HT1080 (cell line): Measurements from ENCODE around the gene DCD. TPM values are rescaled to one million over a fixed set of nuclear protein-coding genes. Genes with fewer than 3 reads are reported as not detected.
"Not testable (repeated sequence)": the region's sequence is repeated elsewhere in the genome, so short reads cannot be mapped to it uniquely, and the experiment has no call there.

ENCODE experiments used
- DNase-seq: peaks from one replicate; pipeline ENCODE4 v3.0.0-alpha.2; 2015; ENCODE audit warnings: low read depth
- total RNA-seq: library from RNA; depleted of rRNA; stranded (reverse); fragments of >200 nt; shearing (Covaris generic); gene quantifications from 2 replicates; pipeline ENCODE4 v1.2.3, GENCODE V29; 2014

Gene DCD
- total RNA-seq, 1 experiment from 2014 or later = not detected

DNA sequence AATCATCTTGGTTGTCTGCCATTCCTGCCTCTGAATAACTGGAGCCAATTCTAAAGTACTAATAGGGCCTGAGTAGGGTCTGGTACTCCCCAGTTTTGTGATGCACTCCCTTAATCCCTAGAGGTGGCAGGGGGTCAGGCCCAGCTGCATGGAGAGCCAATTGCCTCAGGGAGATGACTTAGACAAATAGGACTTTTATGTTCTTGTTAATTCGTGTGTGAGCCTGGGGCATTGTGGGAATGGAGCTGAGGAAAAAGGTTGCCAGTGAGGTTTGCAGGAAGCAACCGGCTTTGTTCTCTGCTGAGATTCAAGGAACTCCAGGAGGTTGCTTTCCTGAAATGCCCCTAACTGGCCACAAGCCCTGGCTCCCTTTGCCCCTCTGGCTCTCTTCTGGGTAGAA, 6.8 kb upstream of the DCD start:
- DNase-seq = no peak

- no peak for DNase-seq
These were observed 4.9 kb upstream of the DCD start for GRCh38 chr12:54653025-54653424.

GRCh38 chr12:54650889-54651288, 2.7 kb upstream of the DCD start:
- DNase-seq = no peak

GRCh38 chr12:54650409-54650808, 2.2 kb upstream of the DCD start:
- DNase-seq = peak; percentile 61

GRCh38 chr12:54649825-54650224, 1.7 kb upstream of the DCD start:
- no peak for DNase-seq

DNA sequence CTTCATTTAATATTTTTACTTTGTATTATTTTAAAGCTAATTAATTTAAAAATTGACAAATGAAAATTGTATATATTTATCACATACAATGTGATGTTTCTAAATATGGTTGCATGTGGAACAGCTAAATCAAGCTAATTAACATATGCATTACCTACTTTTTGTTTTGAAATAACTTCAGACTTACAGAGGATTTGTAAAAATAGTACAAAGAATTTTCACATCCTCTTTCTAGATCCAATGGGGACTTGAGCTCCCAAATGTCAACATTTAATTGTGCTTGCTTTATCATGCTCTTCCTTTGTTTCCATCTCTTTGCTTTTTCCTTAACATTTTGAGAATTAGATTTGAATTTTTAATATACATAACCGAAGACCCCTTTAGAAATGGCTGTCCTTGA, 6.6 kb downstream of the DCD start:
- DNase-seq = no peak

DNA sequence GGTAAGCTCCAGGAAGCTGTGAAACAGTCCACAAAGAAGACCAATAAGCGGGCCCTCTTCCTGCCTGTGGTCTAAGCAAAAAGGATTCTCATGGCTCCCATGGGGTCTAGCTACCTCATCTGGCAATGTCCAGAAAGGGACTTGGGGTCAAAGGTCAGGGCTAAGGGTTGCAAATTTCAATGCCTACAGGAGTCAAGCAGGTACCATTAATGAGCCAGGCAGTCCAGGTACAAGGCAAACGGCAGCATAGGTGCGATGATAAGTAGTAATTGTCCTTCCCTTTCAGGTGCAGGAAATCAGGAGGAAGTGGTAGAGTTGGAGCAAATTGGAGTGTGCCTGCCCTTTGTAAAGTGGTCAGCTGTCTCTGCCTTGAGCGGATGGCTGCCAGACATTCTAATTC, 7.1 kb downstream of the DCD start:
- DNase-seq = no peak

- DNase-seq = not testable (repeated sequence)
These were observed 9.1 kb downstream of the DCD start for GRCh38 chr12:54639112-54639511.

DNA sequence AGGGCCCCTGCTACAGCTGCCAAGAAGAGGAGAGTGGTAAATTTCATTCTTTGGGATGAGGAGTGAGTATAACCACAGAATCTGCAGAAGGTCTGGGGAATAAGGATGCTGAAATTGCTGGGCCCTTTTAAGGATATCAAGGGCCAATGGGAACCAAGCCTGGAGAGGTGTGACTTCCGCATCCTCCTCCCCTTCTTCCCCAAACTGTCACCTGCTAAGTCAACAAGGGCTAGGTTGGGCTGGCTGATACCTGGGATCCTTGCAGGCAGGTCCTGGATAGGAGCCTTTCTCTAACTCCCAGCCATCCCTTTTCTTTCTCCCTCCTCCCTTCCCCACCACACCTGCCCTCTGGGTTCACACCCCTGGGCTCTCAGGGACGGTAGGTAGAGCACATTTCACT, 13.4 kb downstream of the DCD start, which contains the start of gene LACRT:
Gene LACRT, minus strand, starts transcription at position 101 of the 400 bp plus-strand sequence. Its CDS starts 54 bp downstream, at position 47.
- no peak for DNase-seq

DNA sequence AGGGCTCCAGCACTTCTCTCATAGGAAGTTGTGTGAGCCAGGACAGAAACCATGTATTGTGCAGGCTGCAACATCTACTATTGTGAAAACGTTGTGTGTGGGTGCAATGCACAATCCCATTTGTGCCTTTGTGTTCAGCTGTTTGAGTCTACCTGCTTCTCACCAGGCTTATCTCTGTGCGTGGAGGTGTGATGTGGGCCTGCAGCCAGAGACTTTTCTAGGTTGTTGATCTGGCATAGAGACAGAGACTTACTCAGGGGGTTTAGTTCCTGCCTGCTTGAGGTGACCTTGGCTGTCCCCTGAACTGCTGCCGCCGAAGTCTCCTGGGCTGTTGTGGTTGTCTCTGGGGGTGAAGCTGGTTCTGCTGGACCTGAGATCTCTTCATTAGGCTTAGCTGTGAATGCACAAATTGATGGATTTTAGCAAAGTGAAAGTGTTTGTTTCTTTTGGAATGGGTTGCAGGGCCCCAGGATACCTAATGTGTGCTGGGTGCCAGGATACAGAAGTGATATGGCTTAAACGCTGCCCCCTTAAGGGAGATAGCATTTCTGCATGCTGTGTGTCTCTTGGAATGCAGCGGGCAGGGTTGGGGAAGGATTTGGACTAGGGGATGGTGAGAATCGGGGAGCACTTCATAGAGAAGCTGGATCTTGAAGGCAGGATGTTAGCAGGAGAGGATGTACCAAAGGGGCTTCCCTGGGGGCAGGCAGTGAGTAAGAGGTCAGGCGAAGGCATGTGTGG, 16.0 kb downstream of the DCD start:
- DNase-seq = no peak

DNA sequence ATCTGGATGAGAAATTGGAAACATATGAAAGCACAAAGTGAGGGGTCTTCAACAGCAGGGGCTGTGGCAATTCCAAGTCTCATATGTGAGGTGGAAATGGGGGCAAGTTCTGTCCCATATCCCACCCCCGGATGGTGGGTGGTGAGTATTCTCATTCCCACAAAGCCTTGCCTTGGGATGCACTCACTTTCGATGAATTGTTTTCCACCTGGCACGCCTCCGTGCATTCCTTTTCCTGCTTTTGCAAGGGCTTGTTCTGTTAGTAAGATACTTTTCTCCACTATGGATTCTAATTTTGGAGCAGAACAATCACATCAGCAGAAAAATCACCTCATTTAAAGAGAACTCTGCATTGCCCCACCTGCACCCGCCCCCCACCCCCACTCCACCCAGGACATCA, 16.6 kb downstream of the DCD start:
- DNase-seq = no peak

DNA sequence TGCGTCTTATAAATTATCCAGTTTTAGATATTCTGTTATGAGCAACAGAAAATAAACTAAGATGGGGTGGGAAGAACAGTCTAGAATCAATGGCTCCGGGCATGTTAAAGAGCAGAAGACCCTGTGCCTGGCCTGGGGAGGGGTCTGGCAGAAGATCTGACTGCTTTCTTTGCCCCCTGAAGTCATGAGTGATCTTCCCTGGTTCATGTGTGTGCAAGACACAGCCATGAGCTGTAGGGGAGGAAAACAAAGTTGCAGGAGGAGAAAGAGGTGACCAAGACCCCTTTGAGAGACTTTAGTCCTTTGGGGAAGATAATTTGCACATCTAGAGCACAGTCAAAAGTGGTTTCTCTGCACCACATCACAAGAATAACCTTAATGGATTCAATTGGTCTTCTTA, 18.2 kb downstream of the DCD start:
- DNase-seq = no peak

GRCh38 chr12:54628186-54628846, 19.8 kb downstream of the DCD start:
- DNase-seq = no peak

DNA sequence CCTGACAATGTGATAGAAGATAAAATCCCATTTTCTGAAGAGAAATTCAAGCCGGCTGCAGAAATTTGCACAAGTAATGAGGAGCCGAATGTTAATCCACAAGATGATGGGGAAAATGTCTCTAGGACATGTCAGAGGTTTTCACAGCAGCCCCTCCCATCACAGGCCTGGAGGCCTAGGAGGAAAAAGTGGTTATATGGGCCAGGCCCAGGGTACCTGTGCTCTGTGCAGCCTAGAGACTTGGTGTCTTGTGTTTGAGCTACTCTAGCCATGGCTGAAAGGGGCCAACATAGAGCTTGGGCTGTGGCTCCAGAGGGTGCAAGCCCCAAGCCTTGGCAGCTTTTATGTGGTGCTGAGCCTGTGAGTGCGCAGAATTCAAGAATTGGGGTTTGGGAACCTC, 20.9 kb downstream of the DCD start:
- DNase-seq = no peak

DNA sequence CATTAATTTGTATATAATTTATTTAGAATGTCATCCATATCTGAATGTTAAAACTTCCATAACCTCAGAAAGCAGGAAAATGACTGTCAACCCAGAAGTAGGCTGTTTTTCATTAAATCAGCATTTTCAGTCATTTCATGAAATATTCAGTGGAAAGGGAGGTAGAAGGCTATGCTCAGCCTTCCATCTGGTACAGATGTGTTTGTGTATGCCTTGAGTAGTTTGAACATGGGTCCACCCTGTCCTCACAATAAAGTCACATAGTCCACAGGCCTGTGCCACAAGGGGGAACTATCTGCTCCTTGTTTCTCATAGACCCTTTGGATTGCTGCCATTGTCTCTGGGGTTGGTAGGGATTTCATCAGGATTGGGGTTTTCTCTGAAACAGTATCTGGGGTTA, 22.6 kb downstream of the DCD start:
- DNase-seq = no peak

DNA sequence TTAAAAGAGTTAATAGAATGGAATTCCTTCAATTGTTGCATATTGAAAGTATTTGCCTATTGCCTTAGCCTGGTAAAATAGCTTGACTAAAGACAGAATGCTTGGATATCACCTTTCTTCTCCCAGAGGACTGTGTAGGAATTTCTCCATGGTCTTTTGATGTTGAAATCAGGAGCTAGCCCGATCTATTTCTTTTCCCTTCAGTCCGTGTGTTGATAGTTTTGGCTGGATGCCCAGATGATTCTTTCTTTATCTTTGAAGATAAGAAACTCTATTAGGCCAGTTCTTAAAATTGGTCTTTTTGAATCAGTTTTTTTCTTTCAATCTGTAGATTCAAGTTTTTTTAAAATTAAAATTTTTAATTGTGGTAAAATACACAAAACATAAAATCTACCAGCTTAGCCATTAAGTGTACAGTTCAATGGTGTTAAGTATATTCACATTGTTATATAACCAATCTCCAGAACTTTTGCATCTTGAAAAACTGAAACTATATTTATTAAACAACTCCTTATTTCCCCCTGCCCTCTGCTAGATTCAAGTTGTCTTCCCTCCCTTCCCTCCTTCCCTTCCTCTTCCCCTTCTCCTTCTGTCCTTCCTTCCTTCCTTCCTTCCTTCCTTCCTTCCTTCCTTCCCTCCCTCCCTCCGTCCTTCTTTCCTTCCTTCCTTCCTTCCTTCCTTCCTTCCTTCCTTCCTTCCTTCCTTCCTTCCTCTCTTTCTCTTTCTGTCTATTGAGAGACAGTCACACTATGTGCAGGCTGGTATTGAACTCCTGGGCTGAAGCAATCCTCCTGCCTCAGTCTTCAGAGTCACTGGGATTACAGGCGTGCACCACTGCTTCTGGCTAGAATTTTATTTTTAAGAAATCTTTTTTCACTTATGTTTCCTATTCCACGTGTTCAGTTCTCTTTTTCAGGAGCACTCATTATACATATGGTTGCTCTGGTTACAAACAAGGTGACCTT, 23.6 kb downstream of the DCD start:
- DNase-seq = no peak

DNA sequence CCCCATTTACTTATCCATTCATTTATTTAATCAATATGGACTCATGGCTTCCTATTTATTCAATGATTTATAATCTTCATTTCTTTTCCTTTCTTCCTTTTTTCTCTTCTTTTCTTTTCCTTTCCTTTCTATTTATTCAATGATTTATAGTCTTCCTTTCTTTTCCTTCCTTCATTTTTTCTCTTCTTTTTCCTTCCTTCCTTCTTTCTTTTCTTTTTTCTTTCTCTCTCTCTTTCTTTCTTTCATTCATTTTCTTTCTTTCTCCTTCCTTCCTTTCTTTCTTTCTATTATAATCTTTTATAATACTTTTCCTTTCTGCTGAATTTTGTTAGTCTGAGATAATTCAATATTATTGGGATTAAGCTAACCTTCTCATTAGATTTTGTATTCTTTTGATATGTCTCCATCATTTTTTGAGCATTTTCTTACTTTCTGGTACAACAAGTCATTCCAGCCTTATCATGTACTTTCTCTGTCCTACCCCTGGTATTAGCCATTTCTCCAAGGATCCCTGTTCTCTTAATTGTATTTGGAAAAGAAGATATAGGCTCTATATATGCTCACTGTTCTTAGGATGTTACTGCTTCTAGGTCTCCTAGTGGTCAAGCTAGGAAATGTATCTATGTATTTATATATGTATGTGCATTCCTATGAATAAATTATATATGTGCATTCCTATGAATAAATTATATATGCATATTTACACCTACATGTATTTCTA, 25.5 kb downstream of the DCD start:
- DNase-seq = no peak

DNA sequence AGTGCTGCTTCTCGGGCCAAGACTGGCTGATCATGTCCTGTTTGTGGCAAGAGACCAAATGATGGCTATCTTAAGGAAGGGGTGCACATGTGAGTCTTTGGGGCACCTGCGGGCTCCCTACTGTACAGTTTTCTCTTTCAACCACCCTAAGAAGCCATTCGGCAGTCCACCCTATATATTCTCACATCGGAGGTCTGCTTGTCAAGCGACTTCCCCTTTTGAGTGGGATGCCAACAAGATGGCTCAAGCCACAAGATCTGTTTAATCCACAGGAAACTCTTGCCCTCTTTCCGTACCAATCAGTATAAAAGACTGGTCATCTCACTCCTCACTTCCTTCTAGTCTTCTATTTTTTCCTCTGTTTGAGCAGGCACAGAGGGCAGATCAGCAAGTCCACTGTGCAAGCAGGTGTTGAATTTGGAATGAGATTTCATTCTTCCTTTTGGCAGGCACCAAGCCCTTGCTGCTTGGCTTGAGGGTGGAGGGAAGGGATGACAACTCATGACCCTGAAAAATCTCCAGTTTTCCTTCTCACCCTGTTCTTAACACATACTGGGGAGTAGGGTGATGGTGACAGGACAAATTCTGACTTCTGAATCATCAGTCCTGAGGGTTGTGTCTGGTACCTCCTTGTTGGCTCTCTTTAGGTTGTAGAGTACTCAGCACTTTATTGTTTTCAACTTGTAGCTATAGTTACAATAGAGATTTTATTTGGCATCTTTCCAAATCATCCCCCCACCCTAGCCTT, 31.1 kb downstream of the DCD start:
- no peak for DNase-seq

DNA sequence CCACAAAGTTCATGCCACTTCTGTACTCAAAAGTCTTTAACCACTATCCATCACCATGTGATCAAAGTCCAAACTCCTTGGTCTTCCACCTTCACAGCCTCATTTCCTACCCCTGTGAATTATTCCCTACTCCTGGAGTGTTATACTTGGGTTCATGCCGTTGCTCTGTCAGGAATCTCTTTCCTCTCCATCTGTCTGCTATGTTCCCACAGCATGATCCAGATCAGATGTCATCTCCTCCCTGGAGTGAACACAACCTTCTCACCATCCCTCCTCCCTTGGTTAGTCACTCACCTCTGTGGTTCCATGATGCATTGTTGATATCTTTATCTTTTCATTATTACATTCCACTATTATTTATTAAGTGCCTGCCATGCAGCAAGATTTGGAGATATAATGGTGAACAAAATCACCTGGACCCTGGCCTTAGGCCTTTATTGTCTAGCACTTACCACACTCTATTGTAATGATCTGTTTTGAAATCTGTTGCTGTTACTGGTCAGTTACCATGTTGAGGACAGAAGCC, 35.9 kb downstream of the DCD start:
- no peak for DNase-seq

DNA sequence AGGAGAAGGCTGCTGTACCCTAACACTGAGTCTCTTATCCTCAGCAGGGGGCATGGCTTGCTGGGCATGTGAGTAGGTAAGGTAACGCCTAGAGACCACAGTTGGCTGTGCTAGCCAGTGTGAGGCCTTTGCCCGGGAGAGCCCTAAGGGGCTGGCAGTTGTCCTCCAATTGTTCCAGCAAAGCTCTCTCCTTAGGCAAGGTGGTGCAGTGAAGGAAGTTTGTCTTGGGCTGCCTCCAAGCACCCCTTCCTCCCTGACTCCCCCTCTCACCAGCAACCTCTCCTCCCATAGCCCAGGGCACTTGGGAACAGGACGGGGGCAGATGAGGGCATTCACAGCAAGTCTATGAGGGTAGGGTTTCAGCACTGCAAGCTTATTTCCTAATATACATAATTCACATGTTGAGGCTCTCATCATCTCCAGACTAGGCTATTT, 36.4 kb downstream of the DCD start:
- DNase-seq = no peak
